ENCODE results near the gene TTC23L. TPM values are rescaled to one million over a fixed set of nuclear protein-coding genes. Genes with fewer than 3 reads are reported as not detected.

TTC23L gene
- total RNA-seq, 1 experiment from 2014 or later: 0.54 TPM

DNA sequence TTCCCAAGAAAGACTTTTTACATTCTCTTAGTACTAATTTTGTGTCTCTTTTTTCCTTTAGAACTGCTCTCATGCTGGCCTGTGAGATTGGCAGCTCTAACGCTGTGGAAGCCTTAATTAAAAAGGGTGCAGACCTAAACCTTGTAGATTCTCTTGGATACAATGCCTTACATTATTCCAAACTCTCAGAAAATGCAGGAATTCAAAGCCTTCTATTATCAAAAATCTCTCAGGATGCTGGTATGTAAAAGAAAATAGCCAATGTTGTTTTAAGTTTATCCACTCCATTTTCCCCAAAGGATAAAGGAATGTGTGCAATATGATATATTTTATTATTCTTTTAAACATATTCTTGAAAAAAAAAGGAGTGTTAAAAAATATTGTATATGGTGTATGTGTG is 27.3 kb upstream of the TTC23L start:
- no peaks in the 10 kb centered on the region for H3K27me3 Mint-ChIP-seq (ENCODE audit: unreplicated experiment)
- no peak overlapping the region for H3K27ac Mint-ChIP-seq (ENCODE audit: unreplicated experiment)
- H3K4me3 Mint-ChIP-seq (ENCODE audit: low read depth, unreplicated experiment): no peak overlapping the region
- no peaks in the 10 kb centered on the region for H3K9me3 Mint-ChIP-seq (ENCODE audit: low read depth, unreplicated experiment)
- intact Hi-C loops (cut with micrococcal nuclease; ENCODE audit: unreplicated experiment): no loop called here
- CTCF ChIA-PET: no interaction called here
- no peaks in the 10 kb centered on the region for H3K4me1 Mint-ChIP-seq (ENCODE audit: low read depth, unreplicated experiment)
- no TSS peak for BruUV-seq (replicated peaks)
- H3K36me3 Mint-ChIP-seq (ENCODE audit: insufficient read depth, unreplicated experiment): no peaks in the 10 kb centered on the region
- no peak for DNase-seq
- TF ChIP-seq, protein P1, sequence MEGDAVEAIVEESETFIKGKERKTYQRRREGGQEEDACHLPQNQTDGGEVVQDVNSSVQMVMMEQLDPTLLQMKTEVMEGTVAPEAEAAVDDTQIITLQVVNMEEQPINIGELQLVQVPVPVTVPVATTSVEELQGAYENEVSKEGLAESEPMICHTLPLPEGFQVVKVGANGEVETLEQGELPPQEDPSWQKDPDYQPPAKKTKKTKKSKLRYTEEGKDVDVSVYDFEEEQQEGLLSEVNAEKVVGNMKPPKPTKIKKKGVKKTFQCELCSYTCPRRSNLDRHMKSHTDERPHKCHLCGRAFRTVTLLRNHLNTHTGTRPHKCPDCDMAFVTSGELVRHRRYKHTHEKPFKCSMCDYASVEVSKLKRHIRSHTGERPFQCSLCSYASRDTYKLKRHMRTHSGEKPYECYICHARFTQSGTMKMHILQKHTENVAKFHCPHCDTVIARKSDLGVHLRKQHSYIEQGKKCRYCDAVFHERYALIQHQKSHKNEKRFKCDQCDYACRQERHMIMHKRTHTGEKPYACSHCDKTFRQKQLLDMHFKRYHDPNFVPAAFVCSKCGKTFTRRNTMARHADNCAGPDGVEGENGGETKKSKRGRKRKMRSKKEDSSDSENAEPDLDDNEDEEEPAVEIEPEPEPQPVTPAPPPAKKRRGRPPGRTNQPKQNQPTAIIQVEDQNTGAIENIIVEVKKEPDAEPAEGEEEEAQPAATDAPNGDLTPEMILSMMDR (IDR thresholded peaks at IDR 0.05; ENCODE audit: unreplicated experiment): no peak

DNA sequence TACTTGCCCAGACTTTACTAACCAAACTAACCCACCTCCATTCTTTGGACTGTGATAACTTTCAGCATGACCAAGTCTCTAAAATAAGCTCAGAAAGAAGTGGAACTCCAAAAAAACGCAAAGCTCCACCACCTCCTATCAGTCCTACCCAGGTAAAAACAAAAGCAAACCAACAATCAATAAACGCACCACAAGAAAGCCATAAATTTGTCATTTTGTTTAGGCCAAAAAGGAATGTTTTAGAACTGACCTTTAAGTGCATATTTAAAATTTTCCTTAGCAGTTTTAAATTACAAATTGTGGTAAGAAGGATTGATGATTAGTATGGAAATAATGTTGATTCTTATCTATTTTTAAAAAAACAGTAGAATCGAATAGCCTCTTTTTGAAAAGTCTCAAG is 25.5 kb upstream of the TTC23L start:
- Mint-ChIP-seq H3K36me3 (ENCODE audit: insufficient read depth, unreplicated experiment) (no peaks in the 10 kb centered on the region), H3K4me1 (ENCODE audit: low read depth, unreplicated experiment) (no peaks in the 10 kb centered on the region), H3K9me3 (ENCODE audit: low read depth, unreplicated experiment) (no peaks in the 10 kb centered on the region), H3K27me3 (ENCODE audit: unreplicated experiment) (no peaks in the 10 kb centered on the region), H3K27ac (ENCODE audit: unreplicated experiment) (no peak overlapping the region), H3K4me3 (ENCODE audit: low read depth, unreplicated experiment) (no peak overlapping the region)
- CTCF ChIA-PET: interaction anchor here (0.6 kb wide), 1 partner anchor 158 kb away, joined by 5 read pairs; no protein-coding TSS in a partner anchor
- no TSS peak for BruUV-seq (replicated peaks)
- TF ChIP-seq, protein P1 (IDR thresholded peaks at IDR 0.05; ENCODE audit: unreplicated experiment): no peak
- intact Hi-C loops (cut with micrococcal nuclease; ENCODE audit: unreplicated experiment): no loop called here
- DNase-seq: no peak

DNA sequence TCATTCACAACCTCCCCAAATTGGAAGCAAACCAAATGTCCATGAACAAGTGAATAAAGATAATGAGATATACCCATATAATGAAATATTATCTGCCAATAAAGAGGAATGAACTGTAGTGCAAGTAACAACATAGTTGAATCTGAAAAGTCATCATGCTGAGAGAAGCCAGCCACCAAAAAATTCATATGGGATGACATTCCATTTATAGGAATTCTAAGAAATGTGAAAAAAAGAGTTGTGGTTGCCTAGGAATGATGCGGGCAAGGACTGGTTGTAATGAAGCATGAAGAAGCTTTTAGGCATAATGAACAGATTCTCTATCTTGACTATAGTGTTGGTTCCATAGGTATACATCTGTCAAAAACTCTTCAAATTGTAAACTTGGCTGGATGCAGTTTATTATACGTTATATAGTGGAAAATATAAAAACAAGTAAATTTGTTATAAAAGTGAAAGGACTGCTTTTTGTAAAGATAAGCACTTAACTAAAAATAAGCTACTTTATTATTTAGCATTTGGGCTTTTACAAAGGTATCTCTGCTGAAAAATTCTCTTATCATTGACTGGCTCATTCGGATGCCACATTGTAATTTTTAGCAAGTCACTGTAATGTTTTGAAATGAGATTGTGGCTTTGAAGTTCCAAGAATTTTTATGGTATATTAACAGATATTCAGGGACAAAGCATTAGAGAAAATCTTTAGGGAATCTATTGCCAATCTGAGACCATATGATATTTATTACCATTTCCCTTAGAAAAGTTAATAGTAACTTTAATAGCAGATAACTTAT is 21.2 kb upstream of the TTC23L start:
- BruUV-seq (replicated peaks): no TSS peak
- no peak for DNase-seq
- Mint-ChIP-seq H3K27me3 (ENCODE audit: unreplicated experiment) (no peaks in the 10 kb centered on the region), H3K36me3 (ENCODE audit: insufficient read depth, unreplicated experiment) (peaks cover 7% of the 10 kb centered on the region), H3K9me3 (ENCODE audit: low read depth, unreplicated experiment) (no peaks in the 10 kb centered on the region), H3K4me3 (ENCODE audit: low read depth, unreplicated experiment) (no peak overlapping the region), H3K27ac (ENCODE audit: unreplicated experiment) (no peak overlapping the region), H3K4me1 (ENCODE audit: low read depth, unreplicated experiment) (no peaks in the 10 kb centered on the region)
- TF ChIP-seq, protein P1 (IDR thresholded peaks at IDR 0.05; ENCODE audit: unreplicated experiment): no peak
- CTCF ChIA-PET: interaction anchor here (0.6 kb wide), 1 partner anchor 81 kb away, joined by 3 read pairs; no protein-coding TSS in a partner anchor
- intact Hi-C loops (cut with micrococcal nuclease; ENCODE audit: unreplicated experiment): no loop called here

DNA sequence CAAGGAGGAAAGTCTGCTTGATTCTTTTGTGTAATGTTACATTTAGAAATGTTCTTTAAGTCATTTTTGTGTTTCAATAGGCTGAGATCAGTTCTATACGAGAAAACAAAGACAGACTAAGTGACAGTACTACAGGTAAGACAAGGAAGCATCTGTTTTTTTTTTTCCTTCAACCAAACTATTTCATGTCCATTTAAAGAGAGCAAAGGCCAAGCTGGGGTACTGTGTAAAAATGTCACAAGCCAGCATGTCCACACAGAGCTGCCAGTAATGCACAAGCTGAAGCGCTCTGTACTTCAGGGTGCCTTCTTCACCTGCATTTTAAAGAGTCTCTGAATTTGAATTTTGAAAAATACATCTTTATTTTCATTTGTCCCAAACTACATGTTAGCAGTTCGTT is 20.2 kb upstream of the TTC23L start:
- H3K27ac Mint-ChIP-seq (ENCODE audit: unreplicated experiment): no peak overlapping the region
- CTCF ChIA-PET: no interaction called here
- intact Hi-C loops (cut with micrococcal nuclease; ENCODE audit: unreplicated experiment): no loop called here
- H3K27me3 Mint-ChIP-seq (ENCODE audit: unreplicated experiment): no peaks in the 10 kb centered on the region
- BruUV-seq (replicated peaks): no TSS peak
- DNase-seq: no peak
- H3K9me3 Mint-ChIP-seq (ENCODE audit: low read depth, unreplicated experiment): no peaks in the 10 kb centered on the region
- no peak overlapping the region for H3K4me3 Mint-ChIP-seq (ENCODE audit: low read depth, unreplicated experiment)
- TF ChIP-seq, protein P1 (IDR thresholded peaks at IDR 0.05; ENCODE audit: unreplicated experiment): no peak
- H3K4me1 Mint-ChIP-seq (ENCODE audit: low read depth, unreplicated experiment): no peaks in the 10 kb centered on the region
- peaks cover 14% of the 10 kb centered on the region for H3K36me3 Mint-ChIP-seq (ENCODE audit: insufficient read depth, unreplicated experiment)

Data from Calu3 (cell line).